DOHH2 (cell line): ENCODE results near the gene GRIN1.

ENCODE experiments used
- H3F3A ChIP-seq: fragments of 200-600 bp; sonication (generic), shearing (Covaris generic); 2 replicates; pipeline ENCODE4 v1.6.0; 2016; ENCODE audit warnings: antibody characterized with exemption, mild to moderate bottlenecking; ENCODE audit not compliant: control insufficient read depth, insufficient read depth
- H3K27ac ChIP-seq: fragments of 200-600 bp; sonication (generic); 2 replicates; pipeline ENCODE4 v1.5.1; 2014; ENCODE audit warnings: low read depth, mild to moderate bottlenecking, low read length, moderate library complexity
- H3K27me3 ChIP-seq: fragments of 200-600 bp; sonication (generic); 2 replicates; pipeline ENCODE4 v1.6.1; 2014; ENCODE audit warnings: mild to moderate bottlenecking, low read length, mixed read lengths; ENCODE audit not compliant: control insufficient read depth
- H3K36me3 ChIP-seq: fragments of 200-600 bp; sonication (generic); 2 replicates; pipeline ENCODE4 v1.6.1; 2014; ENCODE audit warnings: mild to moderate bottlenecking, low read length, moderate library complexity, mixed read lengths; ENCODE audit not compliant: control insufficient read depth
- H3K4me1 ChIP-seq: fragments of 200-600 bp; sonication (generic); 2 replicates; pipeline ENCODE4 v1.6.1; 2014; ENCODE audit warnings: mild to moderate bottlenecking, low read length, mixed read lengths; ENCODE audit not compliant: control insufficient read depth
- H3K4me2 ChIP-seq: fragments of 200-600 bp; sonication (generic); 2 replicates; pipeline ENCODE4 v1.6.0; 2014; ENCODE audit warnings: mild to moderate bottlenecking, low read length, moderate library complexity
- H3K4me3 ChIP-seq: fragments of 200-600 bp; sonication (generic); 2 replicates; pipeline ENCODE4 v1.5.1; 2014; ENCODE audit warnings: mild to moderate bottlenecking, low read length, mixed read lengths
- H3K79me2 ChIP-seq: fragments of 200-600 bp; sonication (generic); 2 replicates; pipeline ENCODE4 v1.6.1; 2014; ENCODE audit warnings: mild to moderate bottlenecking, low read length, mixed read lengths; ENCODE audit not compliant: control insufficient read depth
- H3K9me2 ChIP-seq: fragments of 200-600 bp; sonication (generic); replicated peaks from 2 replicates; pipeline ENCODE4 v1.6.1; 2014; ENCODE audit warnings: mild to moderate bottlenecking, low read length, mixed read lengths; ENCODE audit not compliant: control insufficient read depth
- H3K9me3 ChIP-seq: fragments of 200-600 bp; sonication (generic); 2 replicates; pipeline ENCODE4 v1.6.1; 2014; ENCODE audit warnings: antibody characterized with exemption, low read length, mixed read lengths; ENCODE audit not compliant: control insufficient read depth, insufficient read depth
- H4K20me1 ChIP-seq: fragments of 200-600 bp; sonication (generic); 2 replicates; pipeline ENCODE4 v1.6.0; 2014; ENCODE audit warnings: low read depth, mild to moderate bottlenecking, antibody characterized with exemption, low read length, moderate library complexity; ENCODE audit not compliant: control insufficient read depth, insufficient read depth
- EZH2phosphoT487 ChIP-seq: fragments of 200-600 bp; sonication (generic); IDR thresholded peaks from 2 replicates; pipeline ENCODE4 v1.6.1; 2017; ENCODE audit warnings: borderline replicate concordance, mild to moderate bottlenecking, antibody characterized with exemption, low read length, moderate library complexity, mixed read lengths
- TF ChIP-seq, protein P1 (sequence below): fragments of 200-600 bp; sonication (generic); IDR thresholded peaks from one replicate; pipeline ENCODE4 v1.5.1; 2014; ENCODE audit warnings: antibody characterized with exemption, mild to moderate bottlenecking, low read depth, low read length; ENCODE audit not compliant: poor library complexity, severe bottlenecking

The GRIN1 gene

DNA sequence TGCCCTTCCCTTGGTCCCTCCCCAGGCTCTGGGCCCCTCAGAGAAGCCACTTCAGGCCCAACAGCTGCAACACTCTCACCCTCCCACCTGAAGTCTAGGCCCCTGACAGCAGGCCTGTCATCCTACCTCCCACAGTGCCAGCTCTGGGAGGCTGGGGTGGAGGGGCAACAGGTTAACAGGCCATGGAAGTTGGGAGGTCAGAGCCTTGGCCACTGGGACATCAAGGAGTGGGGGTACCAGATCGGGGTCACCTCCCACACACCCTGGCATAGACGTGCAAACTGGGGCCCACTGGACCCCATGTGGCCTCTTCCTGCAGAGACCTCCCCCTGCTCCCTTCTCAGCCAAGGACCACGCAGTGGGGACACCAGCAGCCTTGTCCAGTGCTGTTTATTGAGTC, 52.3 kb downstream of the GRIN1 start:
- no peak overlapping the region for H3K4me3 ChIP-seq
- H3K27ac ChIP-seq: no peak overlapping the region
- TF ChIP-seq, protein P1, sequence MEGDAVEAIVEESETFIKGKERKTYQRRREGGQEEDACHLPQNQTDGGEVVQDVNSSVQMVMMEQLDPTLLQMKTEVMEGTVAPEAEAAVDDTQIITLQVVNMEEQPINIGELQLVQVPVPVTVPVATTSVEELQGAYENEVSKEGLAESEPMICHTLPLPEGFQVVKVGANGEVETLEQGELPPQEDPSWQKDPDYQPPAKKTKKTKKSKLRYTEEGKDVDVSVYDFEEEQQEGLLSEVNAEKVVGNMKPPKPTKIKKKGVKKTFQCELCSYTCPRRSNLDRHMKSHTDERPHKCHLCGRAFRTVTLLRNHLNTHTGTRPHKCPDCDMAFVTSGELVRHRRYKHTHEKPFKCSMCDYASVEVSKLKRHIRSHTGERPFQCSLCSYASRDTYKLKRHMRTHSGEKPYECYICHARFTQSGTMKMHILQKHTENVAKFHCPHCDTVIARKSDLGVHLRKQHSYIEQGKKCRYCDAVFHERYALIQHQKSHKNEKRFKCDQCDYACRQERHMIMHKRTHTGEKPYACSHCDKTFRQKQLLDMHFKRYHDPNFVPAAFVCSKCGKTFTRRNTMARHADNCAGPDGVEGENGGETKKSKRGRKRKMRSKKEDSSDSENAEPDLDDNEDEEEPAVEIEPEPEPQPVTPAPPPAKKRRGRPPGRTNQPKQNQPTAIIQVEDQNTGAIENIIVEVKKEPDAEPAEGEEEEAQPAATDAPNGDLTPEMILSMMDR: no peak
- TF ChIP-seq EZH2phosphoT487: no peak
- H3K36me3 ChIP-seq: peaks cover 39% of the 10 kb centered on the region
- no peak overlapping the region for H3K4me2 ChIP-seq
- no peaks in the 10 kb centered on the region for H3K9me3 ChIP-seq
- H3K9me2 ChIP-seq: no peaks in the 10 kb centered on the region
- peaks cover 29% of the 10 kb centered on the region for H3K4me1 ChIP-seq
- H3K27me3 ChIP-seq: no peaks in the 10 kb centered on the region
- H3K79me2 ChIP-seq: peaks cover 45% of the 10 kb centered on the region
- no peaks in the 10 kb centered on the region for H4K20me1 ChIP-seq
- no peaks in the 10 kb centered on the region for H3F3A ChIP-seq

DNA sequence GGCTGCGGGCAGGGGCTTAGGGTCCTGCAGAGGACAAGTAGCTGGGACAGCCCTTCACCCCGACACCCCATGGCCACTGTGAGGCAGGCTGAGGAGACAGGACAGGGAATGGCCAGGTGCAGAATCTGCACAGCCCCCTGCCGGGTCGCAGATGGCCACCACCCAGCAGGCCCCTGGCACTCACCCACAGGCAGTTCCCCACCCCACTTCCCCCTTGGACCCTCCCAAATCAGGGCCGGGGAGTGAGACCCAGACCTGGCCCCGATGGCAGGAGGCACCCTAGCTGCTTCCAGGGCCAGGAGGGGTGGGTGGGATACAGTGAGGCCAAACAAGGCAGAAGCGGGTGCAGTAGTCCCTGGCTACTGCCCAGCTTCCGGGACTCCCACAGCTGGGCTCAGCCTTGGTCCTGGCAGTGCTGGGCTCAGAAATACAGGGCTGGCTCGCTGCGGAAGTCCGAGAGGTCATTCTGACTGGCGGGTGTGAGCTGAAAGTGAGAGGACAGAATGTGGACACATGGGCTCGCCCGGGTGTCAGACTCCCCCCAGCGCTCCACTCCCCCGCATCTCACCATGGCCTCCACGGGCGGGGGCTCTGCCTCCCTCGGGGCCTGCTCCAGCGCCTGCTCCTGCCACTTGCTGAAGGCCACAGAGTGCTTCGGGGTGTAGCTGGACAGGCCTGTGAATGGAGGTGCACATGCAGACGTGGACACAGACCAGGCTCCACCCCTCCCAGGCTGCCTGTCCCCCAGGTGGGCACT, 52.9 kb downstream of the GRIN1 start:
- H3K4me1 ChIP-seq: peaks cover 23% of the 10 kb centered on the region
- no peak overlapping the region for H3K27ac ChIP-seq
- H4K20me1 ChIP-seq: no peaks in the 10 kb centered on the region

DNA sequence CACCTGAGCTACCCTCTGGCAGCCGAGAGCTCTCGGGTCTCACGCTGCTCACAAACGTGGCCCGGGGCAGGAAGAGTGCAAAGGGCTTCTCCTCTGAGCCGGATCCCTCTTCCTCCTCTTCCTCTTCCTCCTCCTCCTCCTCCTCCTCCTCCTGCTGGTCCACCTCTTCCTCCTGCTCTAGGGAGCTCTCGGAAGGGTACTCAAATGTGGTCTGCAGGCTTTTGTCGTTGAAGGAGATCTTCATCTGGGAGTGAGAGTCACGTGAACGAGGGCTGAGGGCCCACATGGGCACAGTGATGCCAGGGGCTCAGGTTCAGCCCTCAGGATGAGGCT, 53.5 kb downstream of the GRIN1 start:
- Histone ChIP-seq H3K4me2 (no peak overlapping the region), H3K79me2 (peaks cover 33% of the 10 kb centered on the region), H3K9me3 (no peaks in the 10 kb centered on the region), H3K9me2 (no peaks in the 10 kb centered on the region), H3K36me3 (peaks cover 35% of the 10 kb centered on the region), H3K4me3 (no peak overlapping the region), H3K4me1 (peaks cover 17% of the 10 kb centered on the region), H4K20me1 (no peaks in the 10 kb centered on the region), H3K27ac (no peak overlapping the region), H3K27me3 (no peaks in the 10 kb centered on the region), H3F3A (no peaks in the 10 kb centered on the region)
- TF ChIP-seq EZH2phosphoT487: no peak
- TF ChIP-seq, protein P1: no peak

More for the DNA sequence above, 52.9 kb downstream of the GRIN1 start:
- peaks cover 39% of the 10 kb centered on the region for H3K79me2 ChIP-seq
- no peaks in the 10 kb centered on the region for H3K9me2 ChIP-seq
- TF ChIP-seq, protein P1: no peak
- TF ChIP-seq EZH2phosphoT487: no peak
- no peaks in the 10 kb centered on the region for H3K27me3 ChIP-seq
- H3K36me3 ChIP-seq: peaks cover 39% of the 10 kb centered on the region
- H3F3A ChIP-seq: no peaks in the 10 kb centered on the region
- H3K9me3 ChIP-seq: no peaks in the 10 kb centered on the region
- no peak overlapping the region for H3K4me2 ChIP-seq
- no peak overlapping the region for H3K4me3 ChIP-seq
